ENCODE results near the gene SLC37A1. TPM values are rescaled to one million over a fixed set of nuclear protein-coding genes. Genes with fewer than 3 reads are reported as not detected.

Gene SLC37A1
- total RNA-seq, 1 experiment from 2014 or later, result 38.3 TPM

DNA sequence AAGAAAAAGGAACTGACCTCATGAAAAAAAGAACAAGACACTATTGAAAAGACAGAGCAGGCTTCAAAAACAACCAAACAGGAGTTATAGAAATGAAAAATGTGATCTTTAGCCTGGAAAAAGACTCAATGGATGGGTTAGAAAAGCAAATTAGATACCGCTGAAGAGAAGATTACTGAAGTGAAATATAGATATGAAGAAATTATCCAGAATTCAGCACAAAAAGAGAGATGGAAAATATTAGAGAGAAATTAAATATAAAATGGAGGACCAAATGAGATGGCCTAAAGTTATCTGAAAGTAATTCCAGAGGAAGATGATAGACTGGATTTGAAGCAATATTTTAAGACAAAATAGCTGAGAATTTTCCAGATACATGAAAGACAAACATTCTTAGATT lies 63.0 kb downstream of the SLC37A1 start:
- Histone ChIP-seq H3K27ac (ENCODE audit: low read length) (no peak overlapping the region), H2AFZ (ENCODE audit: low read length) (no peak overlapping the region), H3K4me3 (ENCODE audit: low read length) (no peak overlapping the region), H3F3A (ENCODE audit: low read length, unreplicated experiment) (no peaks in the 10 kb centered on the region), H3K27me3 (ENCODE audit: low read length) (no peaks in the 10 kb centered on the region), H3K9me3 (ENCODE audit: low read length) (no peaks in the 10 kb centered on the region), H3K4me1 (ENCODE audit: insufficient read depth, low read length) (no peaks in the 10 kb centered on the region), H3K4me2 (ENCODE audit: low read length) (no peak overlapping the region), H4K20me1 (ENCODE audit: low read length) (no peaks in the 10 kb centered on the region), H3K9me2 (replicated peaks; ENCODE audit: low read length) (no peaks in the 10 kb centered on the region), H3K79me2 (ENCODE audit: low read length) (no peaks in the 10 kb centered on the region), H3K36me3 (ENCODE audit: low read depth, low read length) (peaks cover 12% of the 10 kb centered on the region; the same call in 1 of the 2 replicates), H3K9ac (ENCODE audit: low read length) (no peak overlapping the region)
- ChIA-PET CTCF (no interaction called here), POLR2A (ENCODE audit: unreplicated experiment) (no interaction called here)
- intact Hi-C loops (cut with micrococcal nuclease), result no loop called here
- no peak for TF ChIP-seq EZH2phosphoT487 (IDR thresholded peaks at IDR 0.05; ENCODE audit: borderline replicate concordance, low read length)
- DNase-seq, result no peak
- BruUV-seq (replicated peaks), result no TSS peak
- no peak for ATAC-seq

GRCh38 chr21:42578034-42578433 lies 64.4 kb downstream of the SLC37A1 start:
- POLR2A ChIA-PET (ENCODE audit: unreplicated experiment), result no interaction called here
- Histone ChIP-seq H3K36me3 (ENCODE audit: low read depth, low read length) (peaks cover 12% of the 10 kb centered on the region; the same call in 1 of the 2 replicates), H3K27ac (ENCODE audit: low read length) (no peak overlapping the region), H3K9ac (ENCODE audit: low read length) (no peak overlapping the region), H2AFZ (ENCODE audit: low read length) (no peak overlapping the region), H3K27me3 (ENCODE audit: low read length) (no peaks in the 10 kb centered on the region), H3K4me3 (ENCODE audit: low read length) (no peak overlapping the region), H3K9me2 (replicated peaks; ENCODE audit: low read length) (no peaks in the 10 kb centered on the region), H3K79me2 (ENCODE audit: low read length) (no peaks in the 10 kb centered on the region), H3K9me3 (ENCODE audit: low read length) (no peaks in the 10 kb centered on the region), H3F3A (ENCODE audit: low read length, unreplicated experiment) (no peaks in the 10 kb centered on the region), H4K20me1 (ENCODE audit: low read length) (no peaks in the 10 kb centered on the region), H3K4me1 (ENCODE audit: insufficient read depth, low read length) (no peaks in the 10 kb centered on the region), H3K4me2 (ENCODE audit: low read length) (no peak overlapping the region)
- ATAC-seq (no peak), DNase-seq (no peak)
- no peak for TF ChIP-seq EZH2 (IDR thresholded peaks at IDR 0.05; ENCODE audit: low read length, unreplicated experiment)
- TF ChIP-seq, protein P1, sequence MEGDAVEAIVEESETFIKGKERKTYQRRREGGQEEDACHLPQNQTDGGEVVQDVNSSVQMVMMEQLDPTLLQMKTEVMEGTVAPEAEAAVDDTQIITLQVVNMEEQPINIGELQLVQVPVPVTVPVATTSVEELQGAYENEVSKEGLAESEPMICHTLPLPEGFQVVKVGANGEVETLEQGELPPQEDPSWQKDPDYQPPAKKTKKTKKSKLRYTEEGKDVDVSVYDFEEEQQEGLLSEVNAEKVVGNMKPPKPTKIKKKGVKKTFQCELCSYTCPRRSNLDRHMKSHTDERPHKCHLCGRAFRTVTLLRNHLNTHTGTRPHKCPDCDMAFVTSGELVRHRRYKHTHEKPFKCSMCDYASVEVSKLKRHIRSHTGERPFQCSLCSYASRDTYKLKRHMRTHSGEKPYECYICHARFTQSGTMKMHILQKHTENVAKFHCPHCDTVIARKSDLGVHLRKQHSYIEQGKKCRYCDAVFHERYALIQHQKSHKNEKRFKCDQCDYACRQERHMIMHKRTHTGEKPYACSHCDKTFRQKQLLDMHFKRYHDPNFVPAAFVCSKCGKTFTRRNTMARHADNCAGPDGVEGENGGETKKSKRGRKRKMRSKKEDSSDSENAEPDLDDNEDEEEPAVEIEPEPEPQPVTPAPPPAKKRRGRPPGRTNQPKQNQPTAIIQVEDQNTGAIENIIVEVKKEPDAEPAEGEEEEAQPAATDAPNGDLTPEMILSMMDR (conservative IDR thresholded peaks at IDR 0.05; ENCODE audit: low read depth, low read length), result no peak
- no peak for TF ChIP-seq EZH2phosphoT487 (IDR thresholded peaks at IDR 0.05; ENCODE audit: borderline replicate concordance, low read length)
- no TSS peak for BruUV-seq (replicated peaks)
- intact Hi-C loops (cut with micrococcal nuclease), result no loop called here
- CTCF ChIA-PET, result no interaction called here

DNA sequence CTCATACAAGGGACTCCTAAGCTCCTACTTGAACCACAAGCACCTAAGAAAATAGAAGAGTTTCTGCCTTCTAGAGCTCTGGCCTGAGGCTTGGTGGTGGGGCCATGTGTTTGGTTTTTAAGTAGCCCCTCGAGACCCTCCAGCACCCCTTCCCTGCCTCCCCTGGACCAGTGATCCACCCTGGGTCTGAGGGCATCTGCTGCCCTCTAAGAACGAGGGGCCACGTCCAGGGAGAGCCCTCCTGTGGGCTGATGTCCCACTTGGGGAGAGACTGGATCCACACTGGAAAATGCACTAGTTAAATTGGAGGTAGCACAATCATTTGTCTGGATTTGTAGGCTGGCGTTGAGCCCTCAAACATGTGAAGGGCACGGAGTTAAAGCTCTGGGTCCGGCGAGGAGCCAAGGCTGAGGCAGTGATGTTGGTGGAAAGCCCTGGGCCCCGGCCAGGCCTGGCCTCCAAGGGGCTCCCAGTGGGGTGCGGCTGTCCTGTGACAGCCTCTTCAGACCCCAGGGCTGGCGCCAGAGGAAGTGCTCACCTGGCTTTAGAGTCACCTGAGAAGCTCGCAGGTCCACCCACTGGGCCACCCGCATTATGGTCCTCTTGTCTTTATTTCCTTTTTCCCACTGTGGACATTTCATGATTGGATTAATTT lies 65.2 kb downstream of the SLC37A1 start:
- no peaks in the 10 kb centered on the region for H3K9me3 ChIP-seq (ENCODE audit: low read length)
- no peak for DNase-seq
- H4K20me1 ChIP-seq (ENCODE audit: low read length), result no peaks in the 10 kb centered on the region
- no peaks in the 10 kb centered on the region for H3K9me2 ChIP-seq (replicated peaks; ENCODE audit: low read length)
- peaks cover 12% of the 10 kb centered on the region; the same call in 1 of the 2 replicates for H3K36me3 ChIP-seq (ENCODE audit: low read depth, low read length)
- H3K4me2 ChIP-seq (ENCODE audit: low read length), result no peak overlapping the region
- H2AFZ ChIP-seq (ENCODE audit: low read length), result no peak overlapping the region
- H3K9ac ChIP-seq (ENCODE audit: low read length), result no peak overlapping the region
- H3K27me3 ChIP-seq (ENCODE audit: low read length), result no peaks in the 10 kb centered on the region
- H3K4me1 ChIP-seq (ENCODE audit: insufficient read depth, low read length), result no peaks in the 10 kb centered on the region
- no peaks in the 10 kb centered on the region for H3K79me2 ChIP-seq (ENCODE audit: low read length)
- intact Hi-C loops (cut with micrococcal nuclease), result no loop called here
- H3K4me3 ChIP-seq (ENCODE audit: low read length), result no peak overlapping the region
- TF ChIP-seq, protein P1 (conservative IDR thresholded peaks at IDR 0.05; ENCODE audit: low read depth, low read length), result no peak
- TF ChIP-seq EZH2phosphoT487 (IDR thresholded peaks at IDR 0.05; ENCODE audit: borderline replicate concordance, low read length) (no peak), EZH2 (IDR thresholded peaks at IDR 0.05; ENCODE audit: low read length, unreplicated experiment) (no peak)
- ChIA-PET CTCF (interaction anchor here (0.5 kb wide), 1 partner anchor 257 kb away, joined by 4 read pairs; no protein-coding TSS in a partner anchor), POLR2A (ENCODE audit: unreplicated experiment) (no interaction called here)
- BruUV-seq (replicated peaks), result no TSS peak
- H3K27ac ChIP-seq (ENCODE audit: low read length), result no peak overlapping the region
- no peaks in the 10 kb centered on the region for H3F3A ChIP-seq (ENCODE audit: low read length, unreplicated experiment)
- no peak for ATAC-seq
